ENCODE data around the gene AFAP1. TPM values are rescaled to one million over a fixed set of nuclear protein-coding genes. Genes with fewer than 3 reads are reported as not detected.
A peak's percentile ranks its signal among the peaks of the same experiment; 100 is the strongest.

The AFAP1 gene
- total RNA-seq, 1 donor from 2014 or later = 67.9 TPM

- Histone ChIP-seq H2AFZ (ENCODE audit: low read depth, low read length) (no peak overlapping the region), H3K4me3 (ENCODE audit: insufficient read depth, low read depth, low read length) (no peak overlapping the region), H3K9me3 (ENCODE audit: insufficient read depth, low read depth, low read length) (no peaks in the 10 kb centered on the region), H3K9ac (ENCODE audit: low read length) (peak overlapping the region; percentile 71), H3K4me2 (ENCODE audit: low read length) (peak overlapping the region; percentile 53), H3K27ac (ENCODE audit: low read depth, low read length) (peak overlapping the region; percentile 86), H3K79me2 (ENCODE audit: insufficient read depth, low read length) (no peaks in the 10 kb centered on the region), H3K4me1 (ENCODE audit: insufficient read depth, low read length) (peaks cover 25% of the 10 kb centered on the region), H3K27me3 (ENCODE audit: insufficient read depth, low read length) (peaks cover 13% of the 10 kb centered on the region), H4K20me1 (ENCODE audit: insufficient read depth, low read length) (no peaks in the 10 kb centered on the region), H3K36me3 (ENCODE audit: insufficient read depth, low read length) (no peaks in the 10 kb centered on the region)
- no peaks in the 10 kb centered on the region for H3K9me3 Mint-ChIP-seq (ENCODE audit: unreplicated experiment)
- H3K4me3 Mint-ChIP-seq (ENCODE audit: unreplicated experiment) = no peak overlapping the region
- peaks cover 3% of the 10 kb centered on the region for H3K4me1 Mint-ChIP-seq (ENCODE audit: low read depth, unreplicated experiment)
- peaks cover 3% of the 10 kb centered on the region for H3K36me3 Mint-ChIP-seq (ENCODE audit: low read depth, unreplicated experiment)
- H3K27ac Mint-ChIP-seq (ENCODE audit: unreplicated experiment) = no peak overlapping the region
- peaks cover 30% of the 10 kb centered on the region for H3K27me3 Mint-ChIP-seq (ENCODE audit: low read depth, unreplicated experiment)
- peak; percentile 100 for DNase-seq (ENCODE audit: low read depth)
- peak; percentile 93 for FAIRE-seq
- TF ChIP-seq EZH2 (IDR thresholded peaks at IDR 0.05; ENCODE audit: insufficient read depth, low read length) (no peak), CTCF (IDR thresholded peaks at IDR 0.05; ENCODE audit: insufficient read depth, low read depth, low read length) (no peak)
Observed at GRCh38 chr4:7960790-7961655, 21.4 kb upstream of the AFAP1 start.

- H3K9me3 ChIP-seq (ENCODE audit: insufficient read depth, low read depth, low read length) = no peaks in the 10 kb centered on the region
- FAIRE-seq (no peak), DNase-seq (ENCODE audit: low read depth) (no peak)
- H3K9ac ChIP-seq (ENCODE audit: low read length) = peak overlapping the region; percentile 71
- H3K4me1 ChIP-seq (ENCODE audit: insufficient read depth, low read length) = peaks cover 25% of the 10 kb centered on the region
- Mint-ChIP-seq H3K27me3 (ENCODE audit: low read depth, unreplicated experiment) (peaks cover 23% of the 10 kb centered on the region), H3K36me3 (ENCODE audit: low read depth, unreplicated experiment) (peaks cover 3% of the 10 kb centered on the region), H3K4me1 (ENCODE audit: low read depth, unreplicated experiment) (peaks cover 3% of the 10 kb centered on the region), H3K27ac (ENCODE audit: unreplicated experiment) (no peak overlapping the region), H3K4me3 (ENCODE audit: unreplicated experiment) (no peak overlapping the region), H3K9me3 (ENCODE audit: unreplicated experiment) (no peaks in the 10 kb centered on the region)
- no peak for TF ChIP-seq CTCF (IDR thresholded peaks at IDR 0.05; ENCODE audit: insufficient read depth, low read depth, low read length)
- no peak for TF ChIP-seq EZH2 (IDR thresholded peaks at IDR 0.05; ENCODE audit: insufficient read depth, low read length)
- peak overlapping the region; percentile 86 for H3K27ac ChIP-seq (ENCODE audit: low read depth, low read length)
- H2AFZ ChIP-seq (ENCODE audit: low read depth, low read length) = no peak overlapping the region
- no peaks in the 10 kb centered on the region for H3K36me3 ChIP-seq (ENCODE audit: insufficient read depth, low read length)
- H3K79me2 ChIP-seq (ENCODE audit: insufficient read depth, low read length) = no peaks in the 10 kb centered on the region
- peaks cover 5% of the 10 kb centered on the region for H3K27me3 ChIP-seq (ENCODE audit: insufficient read depth, low read length)
- peak overlapping the region; percentile 39 for H3K4me2 ChIP-seq (ENCODE audit: low read length)
- H4K20me1 ChIP-seq (ENCODE audit: insufficient read depth, low read length) = no peaks in the 10 kb centered on the region
- no peak overlapping the region for H3K4me3 ChIP-seq (ENCODE audit: insufficient read depth, low read depth, low read length)
Observed at GRCh38 chr4:7960017-7960789, 20.5 kb upstream of the AFAP1 start.

Measured in astrocyte (in vitro differentiated cells and primary cell).